H1 (cell line): ENCODE measurements around the gene ZACN. TPM values are rescaled to one million over a fixed set of nuclear protein-coding genes. Genes with fewer than 3 reads are reported as not detected.
A peak's percentile ranks its signal among the peaks of the same experiment; 100 is the strongest.

Source experiments
- polyA plus RNA-seq, 7 experiments: library from polyadenylated mRNA; depleted of rRNA in 3 of 7; stranded (reverse) in 5 of 7; unstranded in 2 of 7; fragments of >200 nt in 5 of 7; fragments of 200-250 nt in 2 of 7; gene quantifications; 1 replicate in 5 of 7; 2 replicates in 1 of 7; 4 replicates in 1 of 7; pipeline versions ENCODE4 v1.2.1 to v1.2.3, GENCODE V29; 2011 to 2013; ENCODE audit warnings: missing spikeins in 2 of 7, mixed read lengths in 2 of 7
- total RNA-seq: library from RNA; stranded (reverse); fragmentation: NEBNext Ultra II Directional; extraction: Animal tissue kit (Norgen Biotek cat#: 25700); gene quantifications from 2 replicates; pipeline ENCODE4 v1.2.1, GENCODE V29; 2021
- TF ChIP-seq, protein P1 (sequence below): IDR thresholded peaks from 2 replicates; pipeline ENCODE4 v1.6.1; 2012; ENCODE audit warnings: inconsistent platforms

ZACN gene
- total and polyA plus RNA-seq, 2 of the 8 experiments (the other 6 are each of a cell fraction or from before 2014, with no cell fraction given): 0.26 TPM; not detected in 1

DNA sequence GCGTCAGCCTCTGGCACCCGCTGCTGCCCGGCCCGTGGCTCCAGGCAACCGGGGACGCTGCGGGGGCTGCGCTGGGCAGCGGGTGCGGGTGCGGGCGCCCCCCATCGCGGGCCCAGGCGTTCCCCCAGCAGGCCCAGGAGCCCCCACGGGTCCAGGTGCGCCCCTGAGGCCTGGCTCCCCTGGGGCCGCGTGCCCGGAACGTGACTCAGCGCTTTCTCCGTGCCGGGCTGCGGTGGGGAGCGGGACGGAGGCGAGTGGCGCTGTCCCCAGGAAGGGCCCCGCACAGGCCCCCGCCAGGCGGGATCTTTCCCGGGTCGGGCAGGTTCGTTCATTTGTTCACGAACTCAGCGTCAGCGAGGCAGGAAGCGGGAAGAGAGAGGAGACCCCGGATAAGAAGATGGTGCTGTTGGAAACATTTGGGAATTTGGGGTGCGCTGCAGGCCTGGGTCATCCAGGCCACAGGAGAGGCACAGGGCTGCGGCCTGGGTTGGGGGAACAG, 43.0 kb downstream of the ZACN start (continued):
- TF ChIP-seq, protein P1, sequence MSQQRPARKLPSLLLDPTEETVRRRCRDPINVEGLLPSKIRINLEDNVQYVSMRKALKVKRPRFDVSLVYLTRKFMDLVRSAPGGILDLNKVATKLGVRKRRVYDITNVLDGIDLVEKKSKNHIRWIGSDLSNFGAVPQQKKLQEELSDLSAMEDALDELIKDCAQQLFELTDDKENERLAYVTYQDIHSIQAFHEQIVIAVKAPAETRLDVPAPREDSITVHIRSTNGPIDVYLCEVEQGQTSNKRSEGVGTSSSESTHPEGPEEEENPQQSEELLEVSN: peak; percentile 77
